Stimulated activated naive CD8-positive, alpha-beta T cell treated with anti-CD3 and anti-CD28 coated beads, Interleukin-15, amount 100 ng/mL, for 72 hours (primary cell): Measurements from ENCODE around the gene FKBP8.
A peak's percentile ranks its signal among the peaks of the same experiment; 100 is the strongest.
"Not testable (repeated sequence)": the region's sequence is repeated elsewhere in the genome, so short reads cannot be mapped to it uniquely, and the experiment has no call there.

Experiments used
- ATAC-seq: fragments of 150-1000 bp; cut with Tn5 transposase; 2 replicates; pipeline ENCODE4 v1.10.0; 2021; ENCODE audit warnings: mild to moderate bottlenecking, moderate library complexity
- DNase-seq, 2 donors: peaks; one replicate each; pipeline ENCODE4 v3.0.0; 2021 to 2022
- H3K27ac Mint-ChIP-seq, 2 donors: one replicate each; pipeline ENCODE4 v1.8.0; 2022; ENCODE audit warnings: mild to moderate bottlenecking in 2 of 2, mixed read lengths in 2 of 2, moderate library complexity in 2 of 2
- H3K27me3 Mint-ChIP-seq: one replicate; pipeline ENCODE4 v1.8.0; 2022; ENCODE audit warnings: mixed read lengths
- H3K4me1 Mint-ChIP-seq: one replicate; pipeline ENCODE4 v1.8.0; 2022; ENCODE audit warnings: mild to moderate bottlenecking, mixed read lengths
- H3K4me3 Mint-ChIP-seq, 2 donors: one replicate each; pipeline ENCODE4 v1.8.0; 2022; ENCODE audit warnings: mild to moderate bottlenecking in 2 of 2, mixed read lengths in 2 of 2, moderate library complexity in 1 of 2
- H3K9me3 Mint-ChIP-seq, 2 donors: one replicate each; pipeline ENCODE4 v1.8.0; 2022; ENCODE audit warnings: mixed read lengths in 2 of 2

Gene FKBP8

GRCh38 chr19:18542941-18543813 lies at the start of gene FKBP8:
TSS of gene FKBP8 (minus strand) at chr19:18543573. CDS start at chr19:18541970, 1,603 bp downstream.
- Mint-ChIP-seq H3K4me3 (peak within 1 kb of the TSS; percentile 97), H3K4me1 (peaks cover 35% of the 10 kb centered on the region), H3K9me3 (no peaks in the 10 kb centered on the region), H3K27me3 (no peaks in the 10 kb centered on the region), H3K27ac (peak within 1 kb of the TSS; percentile 98 to 99)
- ATAC-seq (peak; percentile 96), DNase-seq (peak; percentile 92 to 94)

GRCh38 chr19:18592732-18593131 lies 49.4 kb upstream of the FKBP8 start:
- not testable (repeated sequence) for H3K27ac Mint-ChIP-seq, DNase-seq, H3K4me3 Mint-ChIP-seq, ATAC-seq, H3K9me3 Mint-ChIP-seq
- Mint-ChIP-seq H3K27me3 (peaks cover 28% of the 10 kb centered on the region), H3K4me1 (peaks cover 76% of the 10 kb centered on the region)

- no peak for DNase-seq
- Mint-ChIP-seq H3K27me3 (peaks cover 25% of the 10 kb centered on the region), H3K27ac (no peak overlapping the region), H3K4me1 (peaks cover 79% of the 10 kb centered on the region), H3K9me3 (no peaks in the 10 kb centered on the region), H3K4me3 (no peak overlapping the region)
- ATAC-seq = no peak
Observed at GRCh38 chr19:18591735-18592385, 48.5 kb upstream of the FKBP8 start.

- Mint-ChIP-seq H3K4me1 (peaks cover 73% of the 10 kb centered on the region), H3K27me3 (peaks cover 12% of the 10 kb centered on the region), H3K9me3 (no peaks in the 10 kb centered on the region), H3K4me3 (peak overlapping the region; percentile 91 to 95), H3K27ac (peak overlapping the region in 1 of 2 donors; percentile 53)
- DNase-seq = peak in 1 of 2 donors; percentile 38
- no peak for ATAC-seq
Observed at GRCh38 chr19:18590273-18591272, 47.2 kb upstream of the FKBP8 start.

- DNase-seq (peak; percentile 84 to 86), ATAC-seq (peak; percentile 79)
- Mint-ChIP-seq H3K4me1 (peaks cover 69% of the 10 kb centered on the region), H3K27me3 (peaks cover 3% of the 10 kb centered on the region), H3K4me3 (peak overlapping the region; percentile 91 to 95), H3K27ac (peak overlapping the region; percentile 90 to 98), H3K9me3 (no peaks in the 10 kb centered on the region)
Observed at GRCh38 chr19:18589380-18590272, 46.3 kb upstream of the FKBP8 start.

GRCh38 chr19:18588611-18589379 lies 45.4 kb upstream of the FKBP8 start, which contains the start of gene REX1BD:
TSS of gene REX1BD (plus strand) at chr19:18588798. CDS start at chr19:18588802, 4 bp downstream.
- Mint-ChIP-seq H3K4me1 (peaks cover 61% of the 10 kb centered on the region), H3K27me3 (no peaks in the 10 kb centered on the region), H3K9me3 (no peaks in the 10 kb centered on the region), H3K4me3 (peak within 1 kb of the TSS; percentile 91 to 95), H3K27ac (peak within 1 kb of the TSS; percentile 90 to 98)
- peak; percentile 86 for ATAC-seq
- DNase-seq = peak; percentile 89 to 91

- H3K27ac Mint-ChIP-seq = peak overlapping the region; percentile 79 to 94
- H3K27me3 Mint-ChIP-seq = no peaks in the 10 kb centered on the region
- peaks cover 54% of the 10 kb centered on the region for H3K4me1 Mint-ChIP-seq
- DNase-seq (no peak), ATAC-seq (peak; percentile 27)
- peak overlapping the region; percentile 91 to 95 for H3K4me3 Mint-ChIP-seq
- H3K9me3 Mint-ChIP-seq = no peaks in the 10 kb centered on the region
Observed at GRCh38 chr19:18587962-18588610, 44.7 kb upstream of the FKBP8 start.

- Mint-ChIP-seq H3K4me3 (peak overlapping the region; percentile 91 to 95), H3K9me3 (no peaks in the 10 kb centered on the region), H3K27me3 (no peaks in the 10 kb centered on the region), H3K4me1 (peaks cover 53% of the 10 kb centered on the region), H3K27ac (no peak overlapping the region)
- ATAC-seq (no peak), DNase-seq (no peak)
Observed at GRCh38 chr19:18587561-18587960, 44.2 kb upstream of the FKBP8 start.

- no peak overlapping the region for H3K4me3 Mint-ChIP-seq
- H3K27ac Mint-ChIP-seq = no peak overlapping the region
- ATAC-seq = no peak
Observed at GRCh38 chr19:18586306-18586705, 42.9 kb upstream of the FKBP8 start.

GRCh38 chr19:18580311-18580710 lies 36.9 kb upstream of the FKBP8 start:
- DNase-seq = no peak
- H3K27me3 Mint-ChIP-seq = no peaks in the 10 kb centered on the region
- no peak for ATAC-seq
- H3K27ac Mint-ChIP-seq = no peak overlapping the region
- H3K9me3 Mint-ChIP-seq = no peaks in the 10 kb centered on the region
- H3K4me3 Mint-ChIP-seq = no peak overlapping the region
- peaks cover 18% of the 10 kb centered on the region for H3K4me1 Mint-ChIP-seq

More at GRCh38 chr19:18586306-18586705, 42.9 kb upstream of the FKBP8 start:
- no peak for DNase-seq
- Mint-ChIP-seq H3K9me3 (no peaks in the 10 kb centered on the region), H3K27me3 (no peaks in the 10 kb centered on the region), H3K4me1 (peaks cover 48% of the 10 kb centered on the region)

GRCh38 chr19:18577365-18577914 lies 34.1 kb upstream of the FKBP8 start:
- Mint-ChIP-seq H3K9me3 (no peaks in the 10 kb centered on the region), H3K27me3 (no peaks in the 10 kb centered on the region), H3K4me3 (no peak overlapping the region), H3K4me1 (peaks cover 43% of the 10 kb centered on the region), H3K27ac (no peak overlapping the region)
- ATAC-seq (no peak), DNase-seq (no peak)

GRCh38 chr19:18576383-18576782 lies 33.0 kb upstream of the FKBP8 start:
- H3K9me3 Mint-ChIP-seq = no peaks in the 10 kb centered on the region
- no peaks in the 10 kb centered on the region for H3K27me3 Mint-ChIP-seq
- no peak overlapping the region for H3K27ac Mint-ChIP-seq
- DNase-seq = no peak
- ATAC-seq = no peak
- H3K4me3 Mint-ChIP-seq = no peak overlapping the region
- peaks cover 53% of the 10 kb centered on the region for H3K4me1 Mint-ChIP-seq

GRCh38 chr19:18574691-18575291 lies 31.4 kb upstream of the FKBP8 start:
- Mint-ChIP-seq H3K27ac (no peak overlapping the region), H3K4me1 (peaks cover 57% of the 10 kb centered on the region), H3K9me3 (no peaks in the 10 kb centered on the region), H3K27me3 (no peaks in the 10 kb centered on the region), H3K4me3 (no peak overlapping the region)
- no peak for ATAC-seq
- no peak for DNase-seq
